Hepatocyte (in vitro differentiated cells): ENCODE results near the gene TENM4.

Source experiments
- CTCF ChIP-seq: fragments of 200-600 bp; sonication (generic); IDR thresholded peaks from 2 replicates; pipeline ENCODE4 v1.5.1; 2016; ENCODE audit warnings: antibody characterized with exemption, mild to moderate bottlenecking; ENCODE audit not compliant: poor library complexity
- EZH2 ChIP-seq: fragments of 200-600 bp; sonication (generic); IDR thresholded peaks from 2 replicates; pipeline ENCODE4 v1.6.1; 2016; ENCODE audit warnings: antibody characterized with exemption, mild to moderate bottlenecking, borderline replicate concordance
- EZH2phosphoT487 ChIP-seq: fragments of 200-600 bp; sonication (generic); IDR thresholded peaks from one replicate; pipeline ENCODE4 v1.6.1; 2018; ENCODE audit warnings: antibody characterized with exemption, mild to moderate bottlenecking, low read depth, moderate library complexity; ENCODE audit not compliant: unreplicated experiment, severe bottlenecking

GRCh38 chr11:78870655-78871054, 570.2 kb downstream of the TENM4 start:
- TF ChIP-seq CTCF (no peak), EZH2 (no peak), EZH2phosphoT487 (no peak)
